K562 (cell line): ENCODE data around the gene POLD2. TPM values are rescaled to one million over a fixed set of nuclear protein-coding genes. Genes with fewer than 3 reads are reported as not detected.

Experiments used
- ATAC-seq: fragments of 200-7000 bp; cut with Tn5 transposase; 3 replicates; pipeline ENCODE4 v1.9.1; 2020; ENCODE audit warnings: moderate library complexity
- BruUV-seq: library from RNA; stranded (reverse); fragments of 400-500 nt; replicated peaks from 2 replicates; lab custom pipeline; 2021; lab: Mats Ljungman, UMichigan
- CTCF ChIA-PET: fragments of 300-600 bp; formaldehyde crosslinking; extraction: SDS; loops from one replicate; lab custom pipeline; 2021; ENCODE audit warnings: low intra/inter-chr PET ratio; lab: Yijun Ruan, JAX
- POLR2A ChIA-PET: fragments of 300-600, 350-650 bp; sonication (Branson Sonifier 250); formaldehyde crosslinking; extraction: SDS; loops from one replicate; lab custom pipeline; 2021; ENCODE audit warnings: antibody characterized with exemption, inconsistent platforms; lab: Yijun Ruan, JAX
- DNase-seq, 4 experiments: peaks; one replicate each; pipeline versions ENCODE4 v3.0.0 to v3.0.0-alpha.2; 2011 to 2018; ENCODE audit warnings: low spot score in 3 of 4, mixed read lengths in 3 of 4; ENCODE audit errors: extremely low read depth in 1 of 4
- FAIRE-seq: peaks from 2 replicates; lab custom pipeline; 2011; peaks lifted over from hg19 to GRCh38; lab: Jason Lieb, UNC
- H2AFZ ChIP-seq: 2 replicates; pipeline ENCODE4 v1.6.0; 2011; ENCODE audit warnings: low read depth, low read length, control low read depth, inconsistent platforms
- H3K27ac ChIP-seq: fragments of 200-600 bp; 3 replicates; pipeline ENCODE4 v1.8.0; 2011; ENCODE audit warnings: low read depth, mild to moderate bottlenecking, control low read depth, inconsistent platforms, low read length, moderate library complexity, mixed read lengths; ENCODE audit errors: extremely low read depth
- H3K27me3 ChIP-seq, 2 experiments: fragments of 300-600 bp in 1 of 2; 2 replicates in 1 of 2; 3 replicates in 1 of 2; pipeline versions ENCODE4 v1.6.0 to v1.8.0; 2011; ENCODE audit warnings: inconsistent platforms in 2 of 2, low read length in 2 of 2, mild to moderate bottlenecking in 1 of 2, mixed read lengths in 1 of 2, moderate library complexity in 1 of 2; ENCODE audit not compliant: control insufficient read depth in 2 of 2, insufficient read depth in 2 of 2
- H3K36me3 ChIP-seq: fragments of 300-600 bp; 3 replicates; pipeline ENCODE4 v1.8.0; 2011; ENCODE audit warnings: mild to moderate bottlenecking, low read length, inconsistent platforms; ENCODE audit not compliant: control insufficient read depth, insufficient read depth
- H3K4me1 ChIP-seq, 2 experiments: fragments of 200-600 bp in 1 of 2; replicated peaks in 1 of 2; 2 replicates in 1 of 2; 3 replicates in 1 of 2; pipeline versions ENCODE4 v1.5.1 to v1.8.0; 2011; ENCODE audit warnings: inconsistent platforms in 2 of 2, low read length in 2 of 2, mild to moderate bottlenecking in 1 of 2, mixed read lengths in 1 of 2, moderate library complexity in 1 of 2; ENCODE audit not compliant: control insufficient read depth in 2 of 2, insufficient read depth in 2 of 2
- H3K4me2 ChIP-seq: 2 replicates; pipeline ENCODE4 v1.6.1; 2011; ENCODE audit warnings: low read length, control low read depth, inconsistent platforms, mixed read lengths; ENCODE audit not compliant: insufficient read depth
- H3K4me3 ChIP-seq: fragments of 200-600 bp; sonication (generic), shearing (Covaris generic); 2 replicates; pipeline ENCODE4 v1.5.1; 2016; ENCODE audit warnings: control low read depth, inconsistent platforms
- H3K79me2 ChIP-seq: fragments of 200-600 bp; 3 replicates; pipeline ENCODE4 v1.8.0; 2011; ENCODE audit warnings: low read length, inconsistent platforms; ENCODE audit not compliant: control insufficient read depth, insufficient read depth
- H3K9ac ChIP-seq, 2 experiments: 2 replicates each; pipeline versions ENCODE4 v1.6.0 to v1.6.1; 2011; ENCODE audit warnings: low read depth in 2 of 2, low read length in 2 of 2, control low read depth in 1 of 2, inconsistent platforms in 1 of 2, mild to moderate bottlenecking in 1 of 2, mixed read lengths in 1 of 2; ENCODE audit not compliant: insufficient read depth in 1 of 2
- H3K9me1 ChIP-seq: one replicate; pipeline ENCODE4 v1.6.0; 2011; ENCODE audit warnings: inconsistent platforms, mild to moderate bottlenecking, low read length, moderate library complexity; ENCODE audit not compliant: control insufficient read depth, insufficient read depth
- H3K9me3 ChIP-seq: replicated peaks from 2 replicates; pipeline ENCODE4 v1.5.1; 2011; ENCODE audit warnings: low read depth, low read length, inconsistent platforms; ENCODE audit not compliant: control insufficient read depth, insufficient read depth
- H4K20me1 ChIP-seq: replicated peaks from 2 replicates; pipeline ENCODE4 v1.6.1; 2011; ENCODE audit warnings: low read length, inconsistent platforms, mixed read lengths; ENCODE audit not compliant: control insufficient read depth, insufficient read depth
- CREB1 ChIP-seq, 2 experiments: sonication (generic) in 1 of 2; formaldehyde crosslinking in 1 of 2; IDR thresholded peaks; 2 replicates each; pipeline versions ENCODE4 v1.6.1 to v1.8.0; 2012 to 2022; ENCODE audit warnings: inconsistent platforms in 1 of 2, mild to moderate bottlenecking in 1 of 2, missing genetic modification reagents in 1 of 2, moderate library complexity in 1 of 2
- CREM ChIP-seq: IDR thresholded peaks from 2 replicates; pipeline ENCODE4 v1.6.1; 2014; ENCODE audit warnings: antibody characterized with exemption, low read depth
- MEF2D ChIP-seq: conservative IDR thresholded peaks from 2 replicates; pipeline ENCODE4 v1.6.1; 2016; ENCODE audit warnings: low read depth, missing genetic modification characterization, missing compliant biosample characterization
- MYNN ChIP-seq, 2 experiments: sonication (generic); formaldehyde crosslinking in 1 of 2; IDR thresholded peaks; 2 replicates each; pipeline versions ENCODE4 v1.5.0 to v1.6.1; 2016 to 2020; ENCODE audit warnings: antibody characterized with exemption in 1 of 2, missing genetic modification reagents in 1 of 2
- NFATC3 ChIP-seq: fragments of 450-650 bp; IDR thresholded peaks from 2 replicates; pipeline ENCODE4 v1.6.1; 2017; ENCODE audit warnings: mild to moderate bottlenecking
- NR1H2 ChIP-seq: sonication (generic); formaldehyde crosslinking; IDR thresholded peaks from 2 replicates; pipeline ENCODE4 v1.4.0; 2020; ENCODE audit warnings: mild to moderate bottlenecking, missing genetic modification reagents
- POLR2G ChIP-seq: fragments of 200-400 bp; formaldehyde crosslinking; IDR thresholded peaks from 2 replicates; pipeline ENCODE4 v1.6.1; 2017; ENCODE audit warnings: low read depth, mild to moderate bottlenecking, antibody characterized with exemption, low read length, moderate library complexity
- RBM22 ChIP-seq: fragments of 200-400 bp; formaldehyde crosslinking; IDR thresholded peaks from 2 replicates; pipeline ENCODE4 v1.6.1; 2018; ENCODE audit warnings: low read length, low read depth; ENCODE audit not compliant: poor library complexity, severe bottlenecking
- ZEB2 ChIP-seq: fragments of 450-650 bp; IDR thresholded peaks from 2 replicates; pipeline ENCODE4 v1.6.1; 2016
- WGBS: fragments of 100-300 bp; shearing (Covaris generic); methylation state at CpG from one replicate; pipeline ENCODE4 v1.1.6; 2016; ENCODE audit warnings: low coverage, mixed read lengths; ENCODE audit not compliant: insufficient coverage; ENCODE audit errors: missing lambda C conversion rate; 5-methylcytosine and 5-hydroxymethylcytosine counted together
- in situ Hi-C: fragments of 300-500 bp; cut with MboI; formaldehyde crosslinking; loops from 4 replicates; pipeline ENCODE4 v1.15.0; 2018; ENCODE audit warnings: inconsistent platforms, mixed read lengths
- intact Hi-C: fragments of 100-400 bp; cut with micrococcal nuclease; formaldehyde crosslinking; loops from 2 replicates; pipeline ENCODE4 v1.14.2; 2022
- polyA plus RNA-seq, 8 experiments: library from polyadenylated mRNA; depleted of rRNA in 4 of 8; stranded (reverse) in 5 of 8; unstranded in 3 of 8; fragments of >200 nt; fragmentation: Nextera tagmentation in 2 of 8; fragmentation: Illumina TruSeq in 1 of 8; extraction: Ambion mirVana in 2 of 8; extraction: Trizol in 1 of 8; gene quantifications; 2 replicates each; pipeline versions ENCODE4 v1.2.1 to v1.2.3, GENCODE V29; 2011 to 2014; ENCODE audit warnings: inconsistent platforms in 1 of 8, missing spikeins in 1 of 8
- total RNA-seq, 7 experiments: library from RNA; depleted of rRNA in 6 of 7; stranded (reverse); fragments of >200 nt in 6 of 7; fragmentation: Illumina TruSeq in 2 of 7; extraction: Trizol in 2 of 7; gene quantifications; 2 replicates each; pipeline versions ENCODE4 v1.2.1 to v1.2.3, GENCODE V29; 2011 to 2021; ENCODE audit warnings: low replicate concordance in 1 of 7
- TF ChIP-seq, protein P1 (sequence below): sonication (generic); formaldehyde crosslinking; IDR thresholded peaks from 2 replicates; pipeline ENCODE4 v1.9.0; 2022; ENCODE audit warnings: mild to moderate bottlenecking, missing genetic modification reagents
- TF ChIP-seq, protein P2 (sequence below), 3 experiments: fragments of 200-800 bp in 1 of 3; sonication (Bioruptor generic) in 1 of 3; sonication (generic) in 1 of 3; formaldehyde crosslinking in 1 of 3; IDR thresholded peaks; 2 replicates each; pipeline versions ENCODE4 v1.6.1 to v1.8.0; 2016 to 2022; ENCODE audit warnings: mild to moderate bottlenecking in 2 of 3, missing compliant biosample characterization in 2 of 3, missing genetic modification characterization in 2 of 3, missing genetic modification reagents in 1 of 3
- TF ChIP-seq, protein P3 (sequence below): sonication (generic); formaldehyde crosslinking; IDR thresholded peaks from 2 replicates; pipeline ENCODE4 v1.5.0; 2020; ENCODE audit warnings: missing genetic modification reagents

The POLD2 gene
- total and polyA plus RNA-seq, 9 of the 15 experiments (the other 6 are each of a cell fraction or from before 2014, with no cell fraction given) = 29.7 to 259 (median 225) TPM

DNA sequence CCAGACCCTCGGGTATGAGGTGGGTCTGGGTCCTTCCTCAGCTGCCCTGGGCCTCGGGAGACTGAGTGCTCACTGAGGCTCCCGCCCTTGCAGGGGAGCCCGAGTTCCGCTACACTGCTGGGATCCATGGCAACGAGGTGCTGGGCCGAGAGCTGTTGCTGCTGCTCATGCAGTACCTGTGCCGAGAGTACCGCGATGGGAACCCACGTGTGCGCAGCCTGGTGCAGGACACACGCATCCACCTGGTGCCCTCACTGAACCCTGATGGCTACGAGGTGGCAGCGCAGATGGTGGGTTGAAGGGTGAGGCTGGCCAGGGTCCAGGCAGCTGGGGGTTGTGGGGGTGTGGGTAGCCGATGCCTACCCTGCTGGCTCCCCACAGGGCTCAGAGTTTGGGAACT, 11.6 kb downstream of the POLD2 start:
- Histone ChIP-seq H3K27ac (no peak overlapping the region), H3K9me1 (peaks cover 9% of the 10 kb centered on the region), H3K4me3 (no peak overlapping the region), H3K4me2 (no peak overlapping the region), H3K27me3 (peaks cover 2 to 32% of the 10 kb centered on the region in 2 experiments; a peak in 3 of 5 replicates), H2AFZ (no peak overlapping the region), H3K4me1 (peaks cover 10 to 61% of the 10 kb centered on the region in 2 experiments; a peak in 4 of 5 replicates), H3K9ac (peak overlapping the region in 1 of 2 experiments; percentile 66; a peak in 2 of 4 replicates)
- no peak for FAIRE-seq
- ATAC-seq = no peak
- no peak for TF ChIP-seq NR1H2 (CRISPR knock-in tag)
- TF ChIP-seq MEF2D (tag) = no peak
- TF ChIP-seq, protein P1, sequence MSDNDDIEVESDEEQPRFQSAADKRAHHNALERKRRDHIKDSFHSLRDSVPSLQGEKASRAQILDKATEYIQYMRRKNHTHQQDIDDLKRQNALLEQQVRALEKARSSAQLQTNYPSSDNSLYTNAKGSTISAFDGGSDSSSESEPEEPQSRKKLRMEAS (CRISPR knock-in tag) = peak; percentile 40; the same call in 1 of the 2 replicates
- no peak for TF ChIP-seq MYNN (IDR thresholded peaks at IDR 0.05)
- no peak for TF ChIP-seq MYNN (CRISPR knock-in tag; IDR thresholded peaks at IDR 0.05)
- TF ChIP-seq, protein P2, sequence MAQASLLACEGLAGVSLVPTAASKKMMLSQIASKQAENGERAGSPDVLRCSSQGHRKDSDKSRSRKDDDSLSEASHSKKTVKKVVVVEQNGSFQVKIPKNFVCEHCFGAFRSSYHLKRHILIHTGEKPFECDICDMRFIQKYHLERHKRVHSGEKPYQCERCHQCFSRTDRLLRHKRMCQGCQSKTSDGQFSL (CRISPR knock-in tag; IDR thresholded peaks at IDR 0.05) = peak; percentile 32; the same call in 1 of the 2 replicates
- TF ChIP-seq, protein P2 (tag; IDR thresholded peaks at IDR 0.05) = no peak
- peak; percentile 69 for TF ChIP-seq POLR2G
- no peak for TF ChIP-seq CREB1 (IDR thresholded peaks at IDR 0.05)
- no peak for TF ChIP-seq CREB1 (CRISPR knock-in tag; IDR thresholded peaks at IDR 0.05)
- TF ChIP-seq, protein P3, sequence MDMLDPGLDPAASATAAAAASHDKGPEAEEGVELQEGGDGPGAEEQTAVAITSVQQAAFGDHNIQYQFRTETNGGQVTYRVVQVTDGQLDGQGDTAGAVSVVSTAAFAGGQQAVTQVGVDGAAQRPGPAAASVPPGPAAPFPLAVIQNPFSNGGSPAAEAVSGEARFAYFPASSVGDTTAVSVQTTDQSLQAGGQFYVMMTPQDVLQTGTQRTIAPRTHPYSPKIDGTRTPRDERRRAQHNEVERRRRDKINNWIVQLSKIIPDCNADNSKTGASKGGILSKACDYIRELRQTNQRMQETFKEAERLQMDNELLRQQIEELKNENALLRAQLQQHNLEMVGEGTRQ (CRISPR knock-in tag) = no peak
- no peak for TF ChIP-seq CREM
- TF ChIP-seq ZEB2 = no peak
- TF ChIP-seq RBM22 = peak; percentile 18
- TF ChIP-seq NFATC3 = no peak
- TF ChIP-seq, all 486 proteins: peak for 4
- in situ Hi-C loops (no loop called here), intact Hi-C loops (no loop called here)
- POLR2A ChIA-PET = interaction anchor here (0.6 to 2.5 kb wide), 7 partner anchors 9 to 124 kb away, joined by 3 to 10 read pairs (median 4); no protein-coding TSS in a partner anchor
- BruUV-seq = no TSS peak
- no peaks in the 10 kb centered on the region for H3K79me2 ChIP-seq
- H3K9me3 ChIP-seq = no peaks in the 10 kb centered on the region
- peaks cover 25% of the 10 kb centered on the region for H4K20me1 ChIP-seq
- 16% methylated on average over 16 of the region's 16 CpGs for WGBS
- DNase-seq = peak in 2 of 4 experiments; percentile 28 to 36
- H3K36me3 ChIP-seq = peaks cover 26% of the 10 kb centered on the region; the same call in 2 of the 3 replicates
- CTCF ChIA-PET = no interaction called here
